ENCODE results near the gene SCAI.

SCAI gene

GRCh38 chr9:124950050-124950718, 193.1 kb downstream of the SCAI start:
- no peak for TF ChIP-seq CTCF (conservative IDR thresholded peaks at IDR 0.05; ENCODE audit: low read length)
- no peak overlapping the region for H3K4me3 ChIP-seq (ENCODE audit: low read length)
- no peak for DNase-seq (ENCODE audit: low read depth)

- DNase-seq (ENCODE audit: low read depth), result no peak
- no peak for TF ChIP-seq CTCF (conservative IDR thresholded peaks at IDR 0.05; ENCODE audit: low read length)
- H3K4me3 ChIP-seq (ENCODE audit: low read length), result no peak overlapping the region
Observed at GRCh38 chr9:124949387-124949786, 193.9 kb downstream of the SCAI start.

DNA sequence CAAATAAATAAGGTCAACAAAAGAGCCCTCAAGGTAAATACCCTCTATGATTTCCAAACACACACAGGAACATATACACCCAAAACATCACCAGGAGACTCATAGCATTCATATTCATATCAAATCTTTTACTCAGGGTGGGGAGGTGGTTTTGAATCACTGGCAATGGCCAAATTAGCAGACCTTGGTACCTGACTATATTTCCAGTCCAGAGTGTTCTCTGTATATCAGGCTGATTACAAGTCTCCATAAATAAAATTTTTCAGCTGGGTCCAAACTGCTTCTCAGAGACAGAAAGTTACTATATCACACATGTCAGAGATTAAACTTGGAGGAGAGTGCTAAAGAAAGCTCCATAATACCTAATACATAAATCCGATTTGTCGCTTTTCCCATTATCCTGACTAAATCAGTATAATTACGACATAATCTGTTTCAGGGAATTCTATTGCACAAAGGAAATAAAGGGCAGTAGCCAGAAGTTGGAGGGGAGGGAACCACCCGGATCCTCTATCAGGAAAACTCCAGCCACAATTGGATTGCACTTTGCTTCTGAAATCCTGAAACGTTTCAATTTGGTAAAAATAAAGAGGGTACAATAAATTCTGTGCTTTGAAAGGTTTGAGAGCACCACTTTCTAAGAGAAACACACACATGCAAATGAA, 195.5 kb downstream of the SCAI start:
- no peak for DNase-seq (ENCODE audit: low read depth)
- no peak for TF ChIP-seq CTCF (conservative IDR thresholded peaks at IDR 0.05; ENCODE audit: low read length)
- no peak overlapping the region for H3K4me3 ChIP-seq (ENCODE audit: low read length)

DNA sequence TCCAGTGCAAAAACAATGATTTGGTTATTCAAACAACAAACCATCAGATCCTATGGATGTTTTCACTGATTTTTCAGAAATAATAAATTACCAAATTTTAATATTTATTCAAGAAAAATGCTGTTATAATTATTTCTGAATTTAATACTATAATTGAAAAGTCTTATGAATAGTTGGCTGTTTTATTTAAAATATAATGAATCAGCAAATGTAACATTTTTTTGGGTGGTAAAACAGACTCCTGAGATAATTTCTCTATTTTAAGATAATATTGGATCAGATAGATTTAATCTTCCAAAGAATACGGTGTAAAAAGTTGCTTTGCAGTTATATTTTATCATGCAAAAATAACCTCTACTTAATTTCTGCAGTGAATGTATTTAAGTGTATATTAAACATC, 197.2 kb downstream of the SCAI start:
- no peak for TF ChIP-seq CTCF (conservative IDR thresholded peaks at IDR 0.05; ENCODE audit: low read length)
- DNase-seq (ENCODE audit: low read depth), result no peak
- H3K4me3 ChIP-seq (ENCODE audit: low read length), result no peak overlapping the region

GRCh38 chr9:124941679-124942561, 201.4 kb downstream of the SCAI start:
- TF ChIP-seq CTCF (conservative IDR thresholded peaks at IDR 0.05; ENCODE audit: low read length), result no peak; the same call in 1 of the 2 replicates
- DNase-seq (ENCODE audit: low read depth), result peak; percentile 51
- H3K4me3 ChIP-seq (ENCODE audit: low read length), result peak overlapping the region; percentile 84

GRCh38 chr9:124940894-124941678, 202.2 kb downstream of the SCAI start, which contains the start of gene GOLGA1:
TSS of gene GOLGA1 (minus strand) at chr9:124941083. CDS start at chr9:124938711, 2,372 bp downstream.
- TF ChIP-seq CTCF (conservative IDR thresholded peaks at IDR 0.05; ENCODE audit: low read length), result no peak
- DNase-seq (ENCODE audit: low read depth), result peak; percentile 93
- H3K4me3 ChIP-seq (ENCODE audit: low read length), result peak within 1 kb of the TSS; percentile 84
